Neural cell (in vitro differentiated cells): Measurements from ENCODE around the gene ADSL. TPM values are rescaled to one million over a fixed set of nuclear protein-coding genes. Genes with fewer than 3 reads are reported as not detected.

Experiments used
- H2AFZ ChIP-seq: fragments of 200-600, 300-800 bp; sonication (generic), shearing (Covaris generic); 2 replicates; pipeline ENCODE4 v1.6.0; 2014; ENCODE audit warnings: low read depth, mild to moderate bottlenecking, antibody characterized with exemption, low read length, moderate library complexity
- H3F3A ChIP-seq: fragments of 200-600 bp; shearing (Covaris generic); 2 replicates; pipeline ENCODE4 v1.6.1; 2016; ENCODE audit warnings: mild to moderate bottlenecking, moderate library complexity, mixed read lengths, antibody characterized with exemption, low read length; ENCODE audit not compliant: insufficient read depth, poor library complexity, severe bottlenecking
- H3K27ac ChIP-seq: fragments of 200-600, 300-800 bp; sonication (generic), shearing (Covaris generic); 2 replicates; pipeline ENCODE4 v1.5.1; 2014; ENCODE audit warnings: mild to moderate bottlenecking, low read length, moderate library complexity
- H3K27me3 ChIP-seq: fragments of 300-800, 200-600 bp; sonication (generic), shearing (Covaris generic); 2 replicates; pipeline ENCODE4 v1.6.0; 2014; ENCODE audit warnings: mild to moderate bottlenecking, low read depth, low read length, moderate library complexity; ENCODE audit not compliant: insufficient read depth
- H3K36me3 ChIP-seq: fragments of 300-800, 200-600 bp; sonication (generic), shearing (Covaris generic); 2 replicates; pipeline ENCODE4 v1.5.1; 2014; ENCODE audit warnings: mild to moderate bottlenecking, antibody characterized with exemption, low read length, moderate library complexity; ENCODE audit not compliant: insufficient read depth
- H3K4me2 ChIP-seq: fragments of 300-800, 200-600 bp; sonication (generic), shearing (Covaris generic); 2 replicates; pipeline ENCODE4 v1.6.0; 2014; ENCODE audit warnings: mild to moderate bottlenecking, low read length
- H3K4me3 ChIP-seq: fragments of 300-800, 200-600 bp; sonication (generic), shearing (Covaris generic); 2 replicates; pipeline ENCODE4 v1.5.1; 2014; ENCODE audit warnings: mild to moderate bottlenecking, low read length, moderate library complexity
- H3K79me2 ChIP-seq: fragments of 200-600 bp; shearing (Covaris generic); replicated peaks from 2 replicates; pipeline ENCODE4 v1.6.0; 2014; ENCODE audit warnings: mild to moderate bottlenecking, low read length, moderate library complexity; ENCODE audit not compliant: insufficient read depth
- H3K9ac ChIP-seq: fragments of 300-800, 200-600 bp; sonication (generic), shearing (Covaris generic); 2 replicates; pipeline ENCODE4 v1.6.1; 2016; ENCODE audit warnings: mild to moderate bottlenecking, low read length, mixed read lengths
- H3K9me2 ChIP-seq: fragments of 200-600 bp; shearing (Covaris generic); 2 replicates; pipeline ENCODE4 v1.6.1; 2016; ENCODE audit warnings: mild to moderate bottlenecking, low read length, mixed read lengths; ENCODE audit not compliant: insufficient read depth
- H3K9me3 ChIP-seq: fragments of 200-600, 300-800 bp; sonication (generic), shearing (Covaris generic); 2 replicates; pipeline ENCODE4 v1.6.1; 2016; ENCODE audit warnings: mild to moderate bottlenecking, mixed run types, low read length, moderate library complexity, mixed read lengths
- H4K20me1 ChIP-seq: fragments of 200-600 bp; shearing (Covaris generic); 2 replicates; pipeline ENCODE4 v1.6.1; 2016; ENCODE audit warnings: mild to moderate bottlenecking, mixed run types; ENCODE audit not compliant: insufficient read depth
- CTCF ChIP-seq: fragments of 450-650 bp; IDR thresholded peaks from 2 replicates; pipeline ENCODE4 v1.5.1; 2014; ENCODE audit warnings: antibody characterized with exemption, mild to moderate bottlenecking, moderate library complexity; ENCODE audit not compliant: poor library complexity, severe bottlenecking
- EP300 ChIP-seq: fragments of 450-650 bp; conservative IDR thresholded peaks from 2 replicates; pipeline ENCODE4 v1.6.1; 2014; ENCODE audit warnings: antibody characterized with exemption, mild to moderate bottlenecking, moderate library complexity; ENCODE audit not compliant: poor library complexity, severe bottlenecking
- EZH2 ChIP-seq: fragments of 200-600, 300-800 bp; shearing (Covaris generic), sonication (generic); IDR thresholded peaks from 2 replicates; pipeline ENCODE4 v1.6.1; 2014; ENCODE audit warnings: antibody characterized with exemption, low read length, borderline replicate concordance, mild to moderate bottlenecking; ENCODE audit not compliant: insufficient read depth, poor library complexity, severe bottlenecking
- MXI1 ChIP-seq: fragments of 450-650 bp; conservative IDR thresholded peaks from 2 replicates; pipeline ENCODE4 v1.6.1; 2014; ENCODE audit warnings: antibody characterized with exemption, mild to moderate bottlenecking; ENCODE audit not compliant: poor library complexity, severe bottlenecking
- POLR2AphosphoS5 ChIP-seq: IDR thresholded peaks from 2 replicates; pipeline ENCODE4 v1.6.1; 2012
- RAD21 ChIP-seq: fragments of 450-650 bp; conservative IDR thresholded peaks from 2 replicates; pipeline ENCODE4 v1.6.1; 2014; ENCODE audit warnings: antibody characterized with exemption, mild to moderate bottlenecking, moderate library complexity
- REST ChIP-seq: IDR thresholded peaks from 2 replicates; pipeline ENCODE4 v1.6.1; 2012; ENCODE audit warnings: borderline replicate concordance
- SMC3 ChIP-seq: fragments of 450-650 bp; conservative IDR thresholded peaks from 2 replicates; pipeline ENCODE4 v1.6.1; 2014; ENCODE audit warnings: antibody characterized with exemption, mild to moderate bottlenecking, moderate library complexity; ENCODE audit not compliant: poor library complexity
- TAF1 ChIP-seq: IDR thresholded peaks from 2 replicates; pipeline ENCODE4 v1.6.1; 2012; ENCODE audit warnings: low read depth
- polyA plus RNA-seq: library from polyadenylated mRNA; depleted of rRNA; stranded (reverse); fragments of >200 nt; gene quantifications from 2 replicates; pipeline ENCODE4 v1.2.3, GENCODE V29; 2014

The ADSL gene
- polyA plus RNA-seq, 1 donor from 2014 or later, result 112 TPM

- no peak overlapping the region for H2AFZ ChIP-seq
- H3K9me2 ChIP-seq, result no peaks in the 10 kb centered on the region
- H3K27me3 ChIP-seq, result no peaks in the 10 kb centered on the region
- no peak overlapping the region for H3K27ac ChIP-seq
- no peaks in the 10 kb centered on the region for H3K79me2 ChIP-seq
- H3K4me3 ChIP-seq, result no peak overlapping the region
- no peaks in the 10 kb centered on the region for H3K36me3 ChIP-seq
- no peak overlapping the region for H3K9ac ChIP-seq
- no peaks in the 10 kb centered on the region for H3K9me3 ChIP-seq
- TF ChIP-seq EP300 (no peak), TAF1 (no peak), REST (no peak), CTCF (no peak), EZH2 (no peak)
- H3F3A ChIP-seq, result no peaks in the 10 kb centered on the region
- H4K20me1 ChIP-seq, result no peaks in the 10 kb centered on the region
- H3K4me2 ChIP-seq, result no peak overlapping the region
Observed at GRCh38 chr22:40404251-40405177, 58.2 kb downstream of the ADSL start.

GRCh38 chr22:40405178-40406062, 59.1 kb downstream of the ADSL start:
- H3F3A ChIP-seq, result no peaks in the 10 kb centered on the region
- H3K4me3 ChIP-seq, result no peak overlapping the region
- H3K9ac ChIP-seq, result no peak overlapping the region
- H3K79me2 ChIP-seq, result no peaks in the 10 kb centered on the region
- no peaks in the 10 kb centered on the region for H3K9me3 ChIP-seq
- H2AFZ ChIP-seq, result no peak overlapping the region
- no peak overlapping the region for H3K4me2 ChIP-seq
- H3K36me3 ChIP-seq, result no peaks in the 10 kb centered on the region
- H3K27me3 ChIP-seq, result no peaks in the 10 kb centered on the region
- no peaks in the 10 kb centered on the region for H4K20me1 ChIP-seq
- H3K27ac ChIP-seq, result no peak overlapping the region
- no peaks in the 10 kb centered on the region for H3K9me2 ChIP-seq
- no peak for TF ChIP-seq MXI1
- no peak for TF ChIP-seq RAD21
- TF ChIP-seq EP300, result no peak
- TF ChIP-seq TAF1, result no peak
- TF ChIP-seq EZH2, result no peak
- TF ChIP-seq REST, result no peak
- no peak for TF ChIP-seq SMC3
- no peak for TF ChIP-seq CTCF
- no peak for TF ChIP-seq POLR2AphosphoS5
